Lower leg skin (tissue), 4 donors: ENCODE data around the gene TGFBR3. TPM values are rescaled to one million over a fixed set of nuclear protein-coding genes. Genes with fewer than 3 reads are reported as not detected.

Source experiments
- DNase-seq, 2 donors: peaks; one replicate each; pipeline ENCODE4 v3.0.0-alpha.2; 2019; ENCODE audit warnings: low spot score in 2 of 2
- H3K4me3 ChIP-seq: fragments of 200-600 bp; sonication (generic); 2 replicates; pipeline ENCODE4 v1.5.1; 2017; ENCODE audit warnings: mild to moderate bottlenecking, low read depth; ENCODE audit not compliant: poor library complexity, severe bottlenecking
- CTCF ChIP-seq, 3 donors: fragments of 450-650 bp; IDR thresholded peaks; one replicate each; pipeline ENCODE4 v1.5.1; 2016; ENCODE audit warnings: antibody characterized with exemption in 3 of 3, mild to moderate bottlenecking in 3 of 3, moderate library complexity in 2 of 3
- POLR2A ChIP-seq, 2 donors: fragments of 450-650 bp; IDR thresholded peaks; one replicate each; pipeline ENCODE4 v1.6.1; 2016 to 2017; ENCODE audit warnings: antibody characterized with exemption in 2 of 2, mild to moderate bottlenecking in 1 of 2, moderate library complexity in 1 of 2
- WGBS, 2 donors: methylation state at CpG; one replicate each; pipeline ENCODE4 v1.1.5; 2018; 5-methylcytosine and 5-hydroxymethylcytosine counted together
- intact Hi-C: fragments of 100-400 bp; cut with DNase I; formaldehyde crosslinking; loops from one replicate; pipeline ENCODE4 v1.15.0; 2023; ENCODE audit warnings: low total_unique reads
- total RNA-seq, 4 donors: library from RNA; depleted of rRNA; stranded (reverse); fragments of >200 nt; gene quantifications; one replicate each; pipeline ENCODE4 v1.1.0, GENCODE V29; 2016

Gene TGFBR3
- total RNA-seq, 4 donors from 2014 or later, result 79.4 to 134 (median 116) TPM

- peak in 1 of 2 donors; percentile 62 for DNase-seq
- WGBS, 2 donors, result 21 to 23% methylated on average over 3 of the region's 3 CpGs
- intact Hi-C loops, result no loop called here
- no peak for TF ChIP-seq POLR2A (IDR thresholded peaks at IDR 0.05)
- H3K4me3 ChIP-seq, result no peak overlapping the region
Observed at GRCh38 chr1:91891454-91891853, 5.5 kb upstream of the TGFBR3 start.

- peak in 1 of 2 donors; percentile 77 for DNase-seq
- H3K4me3 ChIP-seq, result no peak overlapping the region
- 47 to 56% methylated on average over 5 of the region's 5 CpGs for WGBS, 2 donors
- intact Hi-C loops, result loop anchor here (10.0 kb wide), 1 partner anchor 355 kb away; no protein-coding TSS in a partner anchor
- no peak for TF ChIP-seq CTCF (IDR thresholded peaks at IDR 0.05)
- no peak for TF ChIP-seq POLR2A (IDR thresholded peaks at IDR 0.05)
Observed at GRCh38 chr1:91889717-91890459, 3.9 kb upstream of the TGFBR3 start.

GRCh38 chr1:91885213-91885715 lies 687 bp downstream of the TGFBR3 start:
- H3K4me3 ChIP-seq, result peak overlapping the region; percentile 98
- no peak for TF ChIP-seq CTCF (IDR thresholded peaks at IDR 0.05)
- no peak for TF ChIP-seq POLR2A (IDR thresholded peaks at IDR 0.05)
- 0 to 2% methylated on average over 21 to 29 of the region's 42 CpGs for WGBS, 2 donors
- peak in 1 of 2 donors; percentile 91 for DNase-seq
- intact Hi-C loops, result loop anchor here (10.0 kb wide), 1 partner anchor 350 kb away; no protein-coding TSS in a partner anchor

GRCh38 chr1:91884459-91885212 lies 1.3 kb downstream of the TGFBR3 start:
- DNase-seq, result no peak
- TF ChIP-seq CTCF (IDR thresholded peaks at IDR 0.05) (no peak), POLR2A (IDR thresholded peaks at IDR 0.05) (no peak)
- 4 to 6% methylated on average over 22 of the region's 22 CpGs for WGBS, 2 donors
- peak overlapping the region; percentile 98 for H3K4me3 ChIP-seq
- intact Hi-C loops, result loop anchor here (10.0 kb wide), 1 partner anchor 350 kb away; no protein-coding TSS in a partner anchor

GRCh38 chr1:91883470-91883869 lies 2.5 kb downstream of the TGFBR3 start:
- WGBS, 2 donors, result 3 to 5% methylated on average over 6 of the region's 6 CpGs
- intact Hi-C loops, result loop anchor here (10.0 kb wide), 1 partner anchor 349 kb away; no protein-coding TSS in a partner anchor
- no peak for DNase-seq
- H3K4me3 ChIP-seq, result no peak overlapping the region
- TF ChIP-seq CTCF (IDR thresholded peaks at IDR 0.05) (no peak), POLR2A (IDR thresholded peaks at IDR 0.05) (no peak)

- WGBS, 2 donors, result 51 to 56% methylated on average over 3 of the region's 3 CpGs
- intact Hi-C loops, result loop anchor here (10.0 kb wide), 1 partner anchor 346 kb away; no protein-coding TSS in a partner anchor
Observed at GRCh38 chr1:91881280-91881679, 4.7 kb downstream of the TGFBR3 start.

More at GRCh38 chr1:91881280-91881679, 4.7 kb downstream of the TGFBR3 start:
- no peak for DNase-seq
- TF ChIP-seq POLR2A (IDR thresholded peaks at IDR 0.05) (no peak), CTCF (IDR thresholded peaks at IDR 0.05) (no peak)
- H3K4me3 ChIP-seq, result no peak overlapping the region
